Neural progenitor cell (in vitro differentiated cells): Measurements from ENCODE around the gene TTC8. TPM values are rescaled to one million over a fixed set of nuclear protein-coding genes. Genes with fewer than 3 reads are reported as not detected.
A peak's percentile ranks its signal among the peaks of the same experiment; 100 is the strongest.

Experiments used
- DNase-seq: peaks from one replicate; pipeline ENCODE4 v3.0.0-alpha.2; 2016; ENCODE audit warnings: low spot score
- H2AFZ ChIP-seq: fragments of 200-600 bp; sonication (generic); replicated peaks from 2 replicates; pipeline ENCODE4 v1.6.1; 2016; ENCODE audit warnings: antibody characterized with exemption
- H3F3A ChIP-seq: fragments of 200-600 bp; sonication (generic); 2 replicates; pipeline ENCODE4 v1.6.1; 2016; ENCODE audit warnings: antibody characterized with exemption, low read depth
- H3K27ac ChIP-seq: fragments of 200-600 bp; sonication (generic); 2 replicates; pipeline ENCODE4 v1.5.1; 2016; ENCODE audit warnings: mild to moderate bottlenecking
- H3K27me3 ChIP-seq: fragments of 200-600 bp; sonication (generic); 2 replicates; pipeline ENCODE4 v1.6.1; 2016; ENCODE audit warnings: mild to moderate bottlenecking, moderate library complexity
- H3K36me3 ChIP-seq: fragments of 200-600 bp; sonication (generic); 2 replicates; pipeline ENCODE4 v1.5.1; 2016
- H3K4me1 ChIP-seq: fragments of 200-600 bp; sonication (generic); 2 replicates; pipeline ENCODE4 v1.6.1; 2016; ENCODE audit warnings: mixed run types
- H3K4me2 ChIP-seq: fragments of 200-600 bp; sonication (generic); 2 replicates; pipeline ENCODE4 v1.6.1; 2016
- H3K4me3 ChIP-seq: fragments of 200-600 bp; sonication (generic); 2 replicates; pipeline ENCODE4 v1.5.1; 2016
- H3K79me2 ChIP-seq: fragments of 200-600 bp; sonication (generic); 2 replicates; pipeline ENCODE4 v1.6.1; 2016; ENCODE audit warnings: low read depth
- H3K9ac ChIP-seq: fragments of 200-600 bp; sonication (generic); 2 replicates; pipeline ENCODE4 v1.6.1; 2016
- H3K9me3 ChIP-seq: fragments of 200-600 bp; sonication (generic); 2 replicates; pipeline ENCODE4 v1.5.1; 2016; ENCODE audit warnings: low read depth
- H4K20me1 ChIP-seq: fragments of 200-600 bp; sonication (generic); 2 replicates; pipeline ENCODE4 v1.6.1; 2016; ENCODE audit warnings: low read depth
- H3K27ac Mint-ChIP-seq: 3 replicates; pipeline ENCODE4 v1.8.0; 2021; ENCODE audit warnings: mixed read lengths
- H3K27me3 Mint-ChIP-seq: 2 replicates; pipeline ENCODE4 v1.8.0; 2022; ENCODE audit warnings: low read depth, mild to moderate bottlenecking, inconsistent platforms, moderate library complexity, mixed read lengths; ENCODE audit not compliant: insufficient read depth
- H3K36me3 Mint-ChIP-seq: 3 replicates; pipeline ENCODE4 v1.8.0; 2021; ENCODE audit warnings: mixed read lengths
- H3K4me1 Mint-ChIP-seq: 3 replicates; pipeline ENCODE4 v1.8.0; 2021; ENCODE audit warnings: mixed read lengths
- H3K4me3 Mint-ChIP-seq: 3 replicates; pipeline ENCODE4 v1.8.0; 2021; ENCODE audit warnings: mild to moderate bottlenecking, moderate library complexity, mixed read lengths
- H3K9me3 Mint-ChIP-seq: 3 replicates; pipeline ENCODE4 v1.8.0; 2020; ENCODE audit warnings: mixed read lengths
- CTCF ChIP-seq: fragments of 200-600 bp; sonication (generic); IDR thresholded peaks from 2 replicates; pipeline ENCODE4 v1.5.1; 2017; ENCODE audit warnings: antibody characterized with exemption, mild to moderate bottlenecking
- EZH2 ChIP-seq: fragments of 200-600 bp; sonication (generic); IDR thresholded peaks from 2 replicates; pipeline ENCODE4 v1.6.1; 2017; ENCODE audit warnings: antibody characterized with exemption, mild to moderate bottlenecking, moderate library complexity
- EZH2phosphoT487 ChIP-seq: fragments of 200-600 bp; sonication (generic); IDR thresholded peaks from 2 replicates; pipeline ENCODE4 v1.6.1; 2017; ENCODE audit warnings: antibody characterized with exemption
- total RNA-seq: library from RNA; depleted of rRNA; stranded (reverse); fragments of >200 nt; gene quantifications from 2 replicates; pipeline ENCODE4 v1.2.3, GENCODE V29; 2015; ENCODE audit warnings: low replicate concordance

The TTC8 gene
- total RNA-seq, 1 donor from 2014 or later: 35.0 TPM

- H3K4me3 ChIP-seq: no peak overlapping the region
- no peaks in the 10 kb centered on the region for H3K27me3 ChIP-seq
- Mint-ChIP-seq H3K4me3 (no peak overlapping the region), H3K36me3 (peaks cover 5% of the 10 kb centered on the region), H3K27me3 (no peaks in the 10 kb centered on the region), H3K4me1 (peaks cover 9% of the 10 kb centered on the region), H3K9me3 (no peaks in the 10 kb centered on the region), H3K27ac (no peak overlapping the region)
- peaks cover 17% of the 10 kb centered on the region for H3K4me1 ChIP-seq
- H2AFZ ChIP-seq: no peak overlapping the region
- H4K20me1 ChIP-seq: no peaks in the 10 kb centered on the region
- H3K36me3 ChIP-seq: peaks cover 6% of the 10 kb centered on the region
- no peaks in the 10 kb centered on the region for H3K9me3 ChIP-seq
- no peak overlapping the region for H3K27ac ChIP-seq
- no peak for DNase-seq
- H3K9ac ChIP-seq: no peak overlapping the region
- H3F3A ChIP-seq: no peaks in the 10 kb centered on the region
- TF ChIP-seq CTCF: no peak
- TF ChIP-seq EZH2: no peak
- TF ChIP-seq EZH2phosphoT487: no peak
- H3K79me2 ChIP-seq: no peaks in the 10 kb centered on the region
- no peak overlapping the region for H3K4me2 ChIP-seq
Observed at GRCh38 chr14:88848571-88848970, 24.1 kb downstream of the TTC8 start.

GRCh38 chr14:88849716-88850115 lies 25.3 kb downstream of the TTC8 start:
- no peak overlapping the region for H3K27ac Mint-ChIP-seq

GRCh38 chr14:88851587-88851986 lies 27.1 kb downstream of the TTC8 start:
- H3K4me1 Mint-ChIP-seq: peaks cover 9% of the 10 kb centered on the region
- H3K27me3 Mint-ChIP-seq: no peaks in the 10 kb centered on the region
- no peaks in the 10 kb centered on the region for H3K79me2 ChIP-seq
- H3F3A ChIP-seq: no peaks in the 10 kb centered on the region
- H3K4me3 Mint-ChIP-seq: no peak overlapping the region
- no peak for DNase-seq
- H2AFZ ChIP-seq: no peak overlapping the region
- no peak overlapping the region for H3K4me3 ChIP-seq
- H3K27me3 ChIP-seq: no peaks in the 10 kb centered on the region
- no peak for TF ChIP-seq EZH2
- TF ChIP-seq CTCF: no peak
- no peak for TF ChIP-seq EZH2phosphoT487
- H3K27ac ChIP-seq: peak overlapping the region; percentile 43
- H3K36me3 Mint-ChIP-seq: peaks cover 8% of the 10 kb centered on the region
- H3K9me3 ChIP-seq: no peaks in the 10 kb centered on the region
- no peaks in the 10 kb centered on the region for H3K9me3 Mint-ChIP-seq
- no peak overlapping the region for H3K9ac ChIP-seq
- peak overlapping the region; percentile 18 for H3K4me2 ChIP-seq
- peaks cover 17% of the 10 kb centered on the region for H3K4me1 ChIP-seq
- H3K36me3 ChIP-seq: no peaks in the 10 kb centered on the region
- no peaks in the 10 kb centered on the region for H4K20me1 ChIP-seq
- no peak overlapping the region for H3K27ac Mint-ChIP-seq

More at GRCh38 chr14:88849716-88850115, 25.3 kb downstream of the TTC8 start:
- H3K4me2 ChIP-seq: no peak overlapping the region
- H3K9ac ChIP-seq: no peak overlapping the region
- no peaks in the 10 kb centered on the region for H4K20me1 ChIP-seq
- Mint-ChIP-seq H3K4me3 (no peak overlapping the region), H3K4me1 (peaks cover 9% of the 10 kb centered on the region), H3K27me3 (no peaks in the 10 kb centered on the region), H3K9me3 (no peaks in the 10 kb centered on the region), H3K36me3 (peaks cover 5% of the 10 kb centered on the region)
- H3K9me3 ChIP-seq: no peaks in the 10 kb centered on the region
- H3K4me1 ChIP-seq: peaks cover 17% of the 10 kb centered on the region
- H2AFZ ChIP-seq: no peak overlapping the region
- H3K4me3 ChIP-seq: no peak overlapping the region
- TF ChIP-seq CTCF: no peak
- TF ChIP-seq EZH2: no peak
- no peak for TF ChIP-seq EZH2phosphoT487
- no peaks in the 10 kb centered on the region for H3F3A ChIP-seq
- no peaks in the 10 kb centered on the region for H3K27me3 ChIP-seq
- H3K27ac ChIP-seq: no peak overlapping the region
- H3K79me2 ChIP-seq: no peaks in the 10 kb centered on the region
- DNase-seq: no peak
- H3K36me3 ChIP-seq: no peaks in the 10 kb centered on the region
